WTC11 (cell line): ENCODE results near the gene PDZRN4. TPM values are rescaled to one million over a fixed set of nuclear protein-coding genes. Genes with fewer than 3 reads are reported as not detected.

Source experiments
- ATAC-seq: fragments of 200-7000 bp; cut with Tn5 transposase; 2 replicates; pipeline ENCODE4 v1.10.0; 2021; ENCODE audit warnings: mild to moderate bottlenecking, moderate library complexity
- Bru-seq: library from RNA; stranded (reverse); fragments of 400-500 nt; gene quantifications from one replicate; lab custom pipeline; 2021; lab: Mats Ljungman, UMichigan
- CTCF ChIA-PET: fragments of 300-600 bp; sonication (Branson Sonifier 250); formaldehyde crosslinking; loops from one replicate; lab custom pipeline; 2021; ENCODE audit warnings: antibody characterized with exemption; lab: Charles Lee
- POLR2A ChIA-PET: fragments of 350-600 bp; sonication (Branson Sonifier 250); formaldehyde crosslinking; loops from one replicate; lab custom pipeline; 2021; ENCODE audit warnings: antibody characterized with exemption; lab: Charles Lee
- DNase-seq: peaks from one replicate; pipeline ENCODE4 v3.0.0; 2021; ENCODE audit warnings: low spot score
- H3K27ac Mint-ChIP-seq: 2 replicates; pipeline ENCODE4 v1.8.0; 2021; ENCODE audit warnings: mixed read lengths
- H3K27me3 Mint-ChIP-seq: 2 replicates; pipeline ENCODE4 v1.8.0; 2021; ENCODE audit warnings: low read depth, mild to moderate bottlenecking, moderate library complexity, mixed read lengths
- H3K36me3 Mint-ChIP-seq: 2 replicates; pipeline ENCODE4 v1.8.0; 2021; ENCODE audit warnings: mixed read lengths
- H3K4me1 Mint-ChIP-seq: 2 replicates; pipeline ENCODE4 v1.8.0; 2022; ENCODE audit warnings: mixed read lengths
- H3K4me3 Mint-ChIP-seq: 2 replicates; pipeline ENCODE4 v1.8.0; 2021; ENCODE audit warnings: mild to moderate bottlenecking, moderate library complexity, mixed read lengths
- H3K9me3 Mint-ChIP-seq: 2 replicates; pipeline ENCODE4 v1.8.0; 2021; ENCODE audit warnings: mixed read lengths
- ARID4B ChIP-seq: sonication (generic); formaldehyde crosslinking; IDR thresholded peaks from 2 replicates; pipeline ENCODE4 v1.8.0; 2023; ENCODE audit warnings: missing genetic modification reagents, mild to moderate bottlenecking, borderline replicate concordance
- ESRRA ChIP-seq: sonication (generic); formaldehyde crosslinking; IDR thresholded peaks from 2 replicates; pipeline ENCODE4 v1.8.1; 2022; ENCODE audit warnings: mild to moderate bottlenecking, missing genetic modification reagents, borderline replicate concordance
- FOXK1 ChIP-seq: sonication (generic); formaldehyde crosslinking; IDR thresholded peaks from 2 replicates; pipeline ENCODE4 v1.8.0; 2022; ENCODE audit warnings: mild to moderate bottlenecking, moderate library complexity, missing genetic modification reagents
- FOXP1 ChIP-seq: sonication (generic); formaldehyde crosslinking; IDR thresholded peaks from 2 replicates; pipeline ENCODE4 v1.8.0; 2022; ENCODE audit warnings: missing genetic modification reagents, mild to moderate bottlenecking, moderate library complexity, borderline replicate concordance
- FOXP4 ChIP-seq: sonication (generic); formaldehyde crosslinking; IDR thresholded peaks from 2 replicates; pipeline ENCODE4 v1.8.0; 2022; ENCODE audit warnings: mild to moderate bottlenecking, missing genetic modification reagents
- GABPB1 ChIP-seq: sonication (generic); formaldehyde crosslinking; IDR thresholded peaks from 2 replicates; pipeline ENCODE4 v1.8.1; 2023; ENCODE audit warnings: mild to moderate bottlenecking, missing genetic modification reagents
- IRF2 ChIP-seq: sonication (generic); formaldehyde crosslinking; IDR thresholded peaks from 2 replicates; pipeline ENCODE4 v1.8.0; 2022; ENCODE audit warnings: low read depth, missing genetic modification reagents, borderline replicate concordance
- KAT7 ChIP-seq: sonication (generic); formaldehyde crosslinking; IDR thresholded peaks from 2 replicates; pipeline ENCODE4 v1.8.1; 2023; ENCODE audit warnings: missing genetic modification reagents, mild to moderate bottlenecking, borderline replicate concordance
- SP1 ChIP-seq: sonication (generic); formaldehyde crosslinking; conservative IDR thresholded peaks from 2 replicates; pipeline ENCODE4 v1.8.1; 2022; ENCODE audit warnings: missing genetic modification reagents
- TP53 ChIP-seq: sonication (generic); formaldehyde crosslinking; IDR thresholded peaks from 2 replicates; pipeline ENCODE4 v1.8.1; 2023; ENCODE audit warnings: mild to moderate bottlenecking, missing genetic modification reagents
- ZNF138 ChIP-seq: sonication (generic); formaldehyde crosslinking; conservative IDR thresholded peaks from 2 replicates; pipeline ENCODE4 v1.8.1; 2022; ENCODE audit warnings: mild to moderate bottlenecking, moderate library complexity, missing genetic modification reagents
- long read RNA-seq, 3 experiments: library from RNA in 1 of 3; library from capped mRNA in 1 of 3; library from polyadenylated mRNA in 1 of 3; unstranded in 2 of 3; stranded (forward) in 1 of 3; transcript quantifications; one replicate each; pipeline ENCODE4 v2.0.0, GENCODE V29; 2021
- total RNA-seq: library from RNA; stranded (reverse); gene quantifications from 3 replicates; pipeline ENCODE4 v1.2.3, GENCODE V29; 2021
- TF ChIP-seq, protein P1 (sequence below): sonication (generic); formaldehyde crosslinking; IDR thresholded peaks from 2 replicates; pipeline ENCODE4 v1.8.0; 2022; ENCODE audit warnings: mild to moderate bottlenecking, missing genetic modification reagents
- TF ChIP-seq, protein P2 (sequence below): sonication (generic); formaldehyde crosslinking; IDR thresholded peaks from 2 replicates; pipeline ENCODE4 v1.8.1; 2022; ENCODE audit warnings: mild to moderate bottlenecking, moderate library complexity, missing genetic modification reagents
- TF ChIP-seq, protein P3 (sequence below): sonication (generic); formaldehyde crosslinking; IDR thresholded peaks from 2 replicates; pipeline ENCODE4 v1.8.0; 2023; ENCODE audit warnings: missing genetic modification reagents
- TF ChIP-seq, protein P4 (sequence below): fragments of 250-450 bp; sonication (Bioruptor Pico); IDR thresholded peaks from 2 replicates; pipeline ENCODE4 v1.9.0; 2021; ENCODE audit warnings: mild to moderate bottlenecking

PDZRN4 gene
- total RNA-seq (0.09 TPM in 1 of 3 replicates, not detected in the others), Bru-seq, nascent RNA (percentile 4 among the genes with signal in this experiment)
- long read RNA-seq, experiment 1, result 0 reads
- long read RNA-seq, experiment 2, result 0 reads
- long read RNA-seq, experiment 3, partial matches to known transcripts, result 0 of 1 reads
- long read RNA-seq, experiment 3, other reads (novel, unspliced or antisense), result 1 of 1 reads

DNA sequence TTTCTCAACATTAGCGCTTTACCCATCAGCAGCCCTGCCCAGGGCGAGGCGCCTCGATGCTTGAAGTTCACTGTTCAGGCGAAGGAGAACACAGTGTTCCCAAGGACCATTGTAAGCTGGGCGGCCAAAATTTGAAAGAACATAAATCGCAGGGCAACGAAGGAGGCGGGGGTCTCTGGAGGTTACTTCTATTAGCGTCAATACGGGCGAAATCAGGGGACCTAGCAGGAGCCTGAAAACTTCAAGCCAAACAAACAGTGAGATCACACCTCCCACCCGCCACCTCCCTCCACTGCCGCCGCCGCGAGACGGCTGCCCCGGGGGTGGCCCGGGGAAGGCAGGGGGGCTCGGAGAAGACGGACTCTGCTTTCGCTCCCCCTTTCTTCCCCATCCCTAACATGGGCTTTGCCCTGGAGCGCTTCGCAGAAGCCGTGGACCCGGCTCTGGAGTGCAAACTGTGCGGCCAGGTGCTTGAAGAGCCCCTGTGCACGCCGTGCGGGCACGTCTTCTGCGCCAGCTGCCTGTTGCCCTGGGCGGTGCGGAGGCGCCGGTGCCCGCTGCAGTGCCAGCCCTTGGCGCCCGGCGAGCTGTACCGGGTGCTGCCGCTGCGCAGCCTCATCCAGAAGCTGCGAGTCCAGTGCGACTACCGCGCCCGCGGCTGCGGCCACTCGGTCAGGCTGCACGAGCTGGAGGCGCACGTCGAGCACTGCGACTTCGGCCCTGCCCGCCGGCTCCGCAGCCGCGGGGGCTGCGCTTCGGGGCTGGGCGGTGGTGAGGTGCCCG, at the start of gene PDZRN4:
Gene PDZRN4, plus strand, starts transcription at position 263 of the 783 bp plus-strand sequence.
- H3K27me3 Mint-ChIP-seq, result peaks cover 52% of the 10 kb centered on the region
- ChIA-PET CTCF (no interaction called here), POLR2A (no interaction called here)
- H3K36me3 Mint-ChIP-seq, result no peaks in the 10 kb centered on the region
- TF ChIP-seq KAT7 (CRISPR knock-in tag), result 0 out of 2 replicates have a peak, but pooled peaks have one; percentile 29
- TF ChIP-seq ZNF138, result no peak
- 0 out of 2 replicates have a peak, but pooled peaks have one; percentile 17 for TF ChIP-seq ESRRA (CRISPR knock-in tag)
- TF ChIP-seq SP1 (CRISPR knock-in tag), result 0 out of 2 replicates have a peak, but pooled peaks have one; percentile 16
- TF ChIP-seq, protein P1, sequence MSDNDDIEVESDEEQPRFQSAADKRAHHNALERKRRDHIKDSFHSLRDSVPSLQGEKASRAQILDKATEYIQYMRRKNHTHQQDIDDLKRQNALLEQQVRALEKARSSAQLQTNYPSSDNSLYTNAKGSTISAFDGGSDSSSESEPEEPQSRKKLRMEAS (CRISPR knock-in tag), result peak; percentile 39; the same call in 1 of the 2 replicates
- TF ChIP-seq ARID4B (CRISPR knock-in tag), result 0 out of 2 replicates have a peak, but pooled peaks have one; percentile 10
- TF ChIP-seq TP53 (CRISPR knock-in tag), result 0 out of 2 replicates have a peak, but pooled peaks have one; percentile 51
- TF ChIP-seq FOXK1 (CRISPR knock-in tag), result 0 out of 2 replicates have a peak, but pooled peaks have one; percentile 17
- no peak for TF ChIP-seq IRF2 (CRISPR knock-in tag)
- TF ChIP-seq, protein P2, sequence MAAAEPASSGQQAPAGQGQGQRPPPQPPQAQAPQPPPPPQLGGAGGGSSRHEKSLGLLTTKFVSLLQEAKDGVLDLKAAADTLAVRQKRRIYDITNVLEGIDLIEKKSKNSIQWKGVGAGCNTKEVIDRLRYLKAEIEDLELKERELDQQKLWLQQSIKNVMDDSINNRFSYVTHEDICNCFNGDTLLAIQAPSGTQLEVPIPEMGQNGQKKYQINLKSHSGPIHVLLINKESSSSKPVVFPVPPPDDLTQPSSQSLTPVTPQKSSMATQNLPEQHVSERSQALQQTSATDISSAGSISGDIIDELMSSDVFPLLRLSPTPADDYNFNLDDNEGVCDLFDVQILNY (CRISPR knock-in tag), result peak; percentile 67; the same call in 1 of the 2 replicates
- TF ChIP-seq GABPB1 (CRISPR knock-in tag), result no peak
- TF ChIP-seq, protein P3, sequence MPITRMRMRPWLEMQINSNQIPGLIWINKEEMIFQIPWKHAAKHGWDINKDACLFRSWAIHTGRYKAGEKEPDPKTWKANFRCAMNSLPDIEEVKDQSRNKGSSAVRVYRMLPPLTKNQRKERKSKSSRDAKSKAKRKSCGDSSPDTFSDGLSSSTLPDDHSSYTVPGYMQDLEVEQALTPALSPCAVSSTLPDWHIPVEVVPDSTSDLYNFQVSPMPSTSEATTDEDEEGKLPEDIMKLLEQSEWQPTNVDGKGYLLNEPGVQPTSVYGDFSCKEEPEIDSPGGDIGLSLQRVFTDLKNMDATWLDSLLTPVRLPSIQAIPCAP, result 0 out of 2 replicates have a peak, but pooled peaks have one; percentile 39
- 0 out of 2 replicates have a peak, but pooled peaks have one; percentile 13 for TF ChIP-seq FOXP4 (CRISPR knock-in tag)
- TF ChIP-seq, protein P4, sequence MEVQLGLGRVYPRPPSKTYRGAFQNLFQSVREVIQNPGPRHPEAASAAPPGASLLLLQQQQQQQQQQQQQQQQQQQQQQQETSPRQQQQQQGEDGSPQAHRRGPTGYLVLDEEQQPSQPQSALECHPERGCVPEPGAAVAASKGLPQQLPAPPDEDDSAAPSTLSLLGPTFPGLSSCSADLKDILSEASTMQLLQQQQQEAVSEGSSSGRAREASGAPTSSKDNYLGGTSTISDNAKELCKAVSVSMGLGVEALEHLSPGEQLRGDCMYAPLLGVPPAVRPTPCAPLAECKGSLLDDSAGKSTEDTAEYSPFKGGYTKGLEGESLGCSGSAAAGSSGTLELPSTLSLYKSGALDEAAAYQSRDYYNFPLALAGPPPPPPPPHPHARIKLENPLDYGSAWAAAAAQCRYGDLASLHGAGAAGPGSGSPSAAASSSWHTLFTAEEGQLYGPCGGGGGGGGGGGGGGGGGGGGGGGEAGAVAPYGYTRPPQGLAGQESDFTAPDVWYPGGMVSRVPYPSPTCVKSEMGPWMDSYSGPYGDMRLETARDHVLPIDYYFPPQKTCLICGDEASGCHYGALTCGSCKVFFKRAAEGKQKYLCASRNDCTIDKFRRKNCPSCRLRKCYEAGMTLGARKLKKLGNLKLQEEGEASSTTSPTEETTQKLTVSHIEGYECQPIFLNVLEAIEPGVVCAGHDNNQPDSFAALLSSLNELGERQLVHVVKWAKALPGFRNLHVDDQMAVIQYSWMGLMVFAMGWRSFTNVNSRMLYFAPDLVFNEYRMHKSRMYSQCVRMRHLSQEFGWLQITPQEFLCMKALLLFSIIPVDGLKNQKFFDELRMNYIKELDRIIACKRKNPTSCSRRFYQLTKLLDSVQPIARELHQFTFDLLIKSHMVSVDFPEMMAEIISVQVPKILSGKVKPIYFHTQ (CRISPR knock-in tag), result no peak
- TF ChIP-seq FOXP1 (CRISPR knock-in tag), result peak; percentile 64; the same call in 1 of the 2 replicates
- DNase-seq (peak; percentile 62), ATAC-seq (peak; percentile 67)
- H3K4me1 Mint-ChIP-seq, result peaks cover 19% of the 10 kb centered on the region
- H3K27ac Mint-ChIP-seq, result no peak within 1 kb of the TSS
- no peaks in the 10 kb centered on the region for H3K9me3 Mint-ChIP-seq
- H3K4me3 Mint-ChIP-seq, result peak within 1 kb of the TSS; percentile 69
